HEK293 (cell line): ENCODE data around the gene ETV7.
A peak's percentile ranks its signal among the peaks of the same experiment; 100 is the strongest.

Source experiments
- CTCF ChIA-PET: fragments of 350-600 bp; formaldehyde crosslinking; extraction: SDS; loops from one replicate; lab custom pipeline; 2021; ENCODE audit warnings: antibody characterized with exemption; lab: Yijun Ruan, JAX
- POLR2A ChIA-PET: fragments of 300-600 bp; formaldehyde crosslinking; extraction: SDS; loops from one replicate; lab custom pipeline; 2020; ENCODE audit warnings: antibody characterized with exemption, inconsistent platforms; lab: Yijun Ruan, JAX
- H3K27ac ChIP-seq: fragments of 200-500 bp; sonication (Bioruptor generic); 2 replicates; pipeline ENCODE4 v1.5.1; 2014; ENCODE audit warnings: low read depth, low read length, control low read depth, inconsistent platforms; ENCODE audit errors: extremely low read depth
- H3K36me3 ChIP-seq, 2 experiments: fragments of 200-500 bp in 1 of 2; sonication (Bioruptor generic) in 1 of 2; 1 replicate in 1 of 2; 2 replicates in 1 of 2; pipeline ENCODE4 v1.5.1; 2014 to 2017; ENCODE audit warnings: inconsistent platforms in 2 of 2, low read length in 2 of 2; ENCODE audit not compliant: control insufficient read depth in 2 of 2, insufficient read depth in 1 of 2
- H3K4me1 ChIP-seq: fragments of 200-500 bp; sonication (Bioruptor generic); 2 replicates; pipeline ENCODE4 v1.5.1; 2014; ENCODE audit warnings: mild to moderate bottlenecking, low read length, inconsistent platforms; ENCODE audit not compliant: control insufficient read depth, insufficient read depth
- H3K4me3 ChIP-seq: 2 replicates; pipeline ENCODE4 v1.5.1; 2011; ENCODE audit warnings: low read depth, mild to moderate bottlenecking, control low read depth, low read length, moderate library complexity
- H3K9me3 ChIP-seq: fragments of 200-500 bp; sonication (Bioruptor generic); 2 replicates; pipeline ENCODE4 v1.5.1; 2014; ENCODE audit warnings: low read depth, low read length, inconsistent platforms; ENCODE audit not compliant: control insufficient read depth, insufficient read depth
- EGR2 ChIP-seq: fragments of 450-650 bp; formaldehyde crosslinking; IDR thresholded peaks from 2 replicates; pipeline ENCODE4 v1.5.1; 2016; ENCODE audit warnings: low read depth, missing biosample characterization, missing genetic modification characterization
- HOXD13 ChIP-seq: sonication (generic); formaldehyde crosslinking; IDR thresholded peaks from 2 replicates; pipeline ENCODE4 v1.8.0; 2022; ENCODE audit warnings: missing genetic modification reagents, borderline replicate concordance
- KLF16 ChIP-seq: fragments of 450-650 bp; formaldehyde crosslinking; IDR thresholded peaks from 2 replicates; pipeline ENCODE4 v1.5.1; 2017; ENCODE audit warnings: missing biosample characterization, missing genetic modification characterization
- SETDB1 ChIP-seq: IDR thresholded peaks from one replicate; pipeline ENCODE4 v1.6.1; 2017; ENCODE audit warnings: mild to moderate bottlenecking, low read length, moderate library complexity, mixed read lengths; ENCODE audit not compliant: insufficient read length
- SP7 ChIP-seq: fragments of 450-650 bp; formaldehyde crosslinking; IDR thresholded peaks from 2 replicates; pipeline ENCODE4 v1.5.1; 2016; ENCODE audit warnings: missing biosample characterization, missing genetic modification characterization
- ZBTB6 ChIP-seq: fragments of 450-650 bp; formaldehyde crosslinking; IDR thresholded peaks from 2 replicates; pipeline ENCODE4 v1.5.1; 2017; ENCODE audit warnings: missing biosample characterization, missing genetic modification characterization
- ZNF138 ChIP-seq: fragments of 450-650 bp; formaldehyde crosslinking; IDR thresholded peaks from 2 replicates; pipeline ENCODE4 v1.5.1; 2016; ENCODE audit warnings: missing biosample characterization, missing genetic modification characterization, borderline replicate concordance
- ZNF26 ChIP-seq: fragments of 450-650 bp; formaldehyde crosslinking; IDR thresholded peaks from 2 replicates; pipeline ENCODE4 v1.5.1; 2016; ENCODE audit warnings: missing biosample characterization, missing genetic modification characterization
- ZNF311 ChIP-seq: fragments of 450-650 bp; formaldehyde crosslinking; IDR thresholded peaks from 2 replicates; pipeline ENCODE4 v1.5.1; 2017; ENCODE audit warnings: missing biosample characterization, missing genetic modification characterization, borderline replicate concordance
- ZNF398 ChIP-seq: fragments of 450-650 bp; formaldehyde crosslinking; IDR thresholded peaks from 2 replicates; pipeline ENCODE4 v1.5.1; 2017; ENCODE audit warnings: missing biosample characterization, missing genetic modification characterization
- ZNF48 ChIP-seq: fragments of 450-650 bp; formaldehyde crosslinking; IDR thresholded peaks from 2 replicates; pipeline ENCODE4 v1.5.1; 2016; ENCODE audit warnings: missing biosample characterization, missing genetic modification characterization
- ZNF488 ChIP-seq: fragments of 450-650 bp; formaldehyde crosslinking; IDR thresholded peaks from 2 replicates; pipeline ENCODE4 v1.5.1; 2016; ENCODE audit warnings: missing biosample characterization, missing genetic modification characterization
- ZNF626 ChIP-seq: fragments of 450-650 bp; sonication (Bioruptor Pico); formaldehyde crosslinking; IDR thresholded peaks from 2 replicates; pipeline ENCODE4 v1.5.1; 2018; ENCODE audit warnings: missing biosample characterization, missing genetic modification characterization, inconsistent platforms
- ZNF658 ChIP-seq: fragments of 450-650 bp; formaldehyde crosslinking; IDR thresholded peaks from 2 replicates; pipeline ENCODE4; 2016; ENCODE audit warnings: missing biosample characterization, missing genetic modification characterization
- ZNF660 ChIP-seq: fragments of 450-650 bp; IDR thresholded peaks from 2 replicates; pipeline ENCODE4 v1.5.1; 2018; ENCODE audit warnings: missing biosample characterization, mild to moderate bottlenecking, missing genetic modification characterization
- ZNF664 ChIP-seq: fragments of 450-650 bp; formaldehyde crosslinking; IDR thresholded peaks from 2 replicates; pipeline ENCODE4 v1.5.1; 2016; ENCODE audit warnings: missing biosample characterization, missing genetic modification characterization

The ETV7 gene

GRCh38 chr6:36324715-36325114, 62.8 kb downstream of the ETV7 start (continued):
- TF ChIP-seq ZNF488 (tag by site-specific recombination) (no peak), KLF16 (tag by site-specific recombination) (no peak), ZNF660 (tag by site-specific recombination) (no peak)

GRCh38 chr6:36324191-36324590, 63.3 kb downstream of the ETV7 start:
- CTCF ChIA-PET = interaction anchor here (0.6 to 6.3 kb wide), 2 partner anchors 17 to 21 kb away, joined by 3 to 40 read pairs; no protein-coding TSS in a partner anchor
- Histone ChIP-seq H3K4me1 (peaks cover 11% of the 10 kb centered on the region), H3K4me3 (no peak overlapping the region), H3K9me3 (no peaks in the 10 kb centered on the region), H3K27ac (no peak overlapping the region), H3K36me3 (no peaks in the 10 kb centered on the region)
- TF ChIP-seq HOXD13 (CRISPR knock-in tag) (no peak), EGR2 (tag by site-specific recombination) (no peak), ZBTB6 (no peak), ZNF138 (tag by site-specific recombination) (no peak), ZNF48 (tag by site-specific recombination) (no peak), ZNF311 (tag by site-specific recombination) (no peak), ZNF626 (tag by site-specific recombination) (no peak)
- POLR2A ChIA-PET = interaction anchor here (0.5 kb wide), 1 partner anchor 36 kb away, joined by 5 read pairs; no protein-coding TSS in a partner anchor

GRCh38 chr6:36323062-36323461, 64.4 kb downstream of the ETV7 start:
- TF ChIP-seq ZNF658 (tag by site-specific recombination) = no peak
- TF ChIP-seq SP7 = no peak
- no peak for TF ChIP-seq SETDB1
- Histone ChIP-seq H3K4me1 (peaks cover 17% of the 10 kb centered on the region), H3K36me3 (no peaks in the 10 kb centered on the region), H3K4me3 (no peak overlapping the region), H3K9me3 (no peaks in the 10 kb centered on the region), H3K27ac (no peak overlapping the region)
- ChIA-PET CTCF (interaction anchor here (1.2 to 6.3 kb wide), 2 partner anchors 18 to 35 kb away, joined by 3 to 40 read pairs; no protein-coding TSS in a partner anchor), POLR2A (no interaction called here)

- ChIA-PET CTCF (interaction anchor here (1.2 to 4.9 kb wide), 2 partner anchors 19 to 36 kb away, joined by 3 to 21 read pairs; no protein-coding TSS in a partner anchor), POLR2A (no interaction called here)
Measured at GRCh38 chr6:36322591-36322990, 64.9 kb downstream of the ETV7 start.

More at GRCh38 chr6:36322591-36322990, 64.9 kb downstream of the ETV7 start:
- no peak overlapping the region for H3K4me3 ChIP-seq
- peaks cover 17% of the 10 kb centered on the region for H3K4me1 ChIP-seq
- H3K36me3 ChIP-seq = no peaks in the 10 kb centered on the region
- no peaks in the 10 kb centered on the region for H3K9me3 ChIP-seq
- TF ChIP-seq ZNF664 (tag by site-specific recombination) (peak; percentile 94), ZNF26 (tag by site-specific recombination) (no peak), ZNF398 (tag by site-specific recombination) (no peak)
- no peak overlapping the region for H3K27ac ChIP-seq
